ENCODE measurements around the gene TMPRSS15.
A peak's percentile ranks its signal among the peaks of the same experiment; 100 is the strongest.
"Not testable (repeated sequence)": the region's sequence is repeated elsewhere in the genome, so short reads cannot be mapped to it uniquely, and the experiment has no call there.

Gene TMPRSS15

GRCh38 chr21:18403735-18404450, at the start of gene TMPRSS15:
TMPRSS15 (minus strand) TSS chr21:18403785; CDS start chr21:18403622, 163 bp downstream.
- no peak for DNase-seq (ENCODE audit: low spot score)

GRCh38 chr21:18451670-18452069, 48.1 kb upstream of the TMPRSS15 start:
- DNase-seq (ENCODE audit: low spot score): peak; percentile 22

- no peak for DNase-seq (ENCODE audit: low spot score)
Observed at GRCh38 chr21:18449605-18450550, 46.3 kb upstream of the TMPRSS15 start.

- DNase-seq (ENCODE audit: low spot score): peak; percentile 80
Observed at GRCh38 chr21:18443701-18444100, 40.1 kb upstream of the TMPRSS15 start.

GRCh38 chr21:18443085-18443484, 39.5 kb upstream of the TMPRSS15 start:
- DNase-seq (ENCODE audit: low spot score): no peak

GRCh38 chr21:18430341-18430740, 26.8 kb upstream of the TMPRSS15 start:
- no peak for DNase-seq (ENCODE audit: low spot score)

GRCh38 chr21:18424276-18424675, 20.7 kb upstream of the TMPRSS15 start:
- DNase-seq (ENCODE audit: low spot score): no peak

- no peak for DNase-seq (ENCODE audit: low spot score)
Observed at GRCh38 chr21:18417141-18417790, 13.7 kb upstream of the TMPRSS15 start.

- DNase-seq (ENCODE audit: low spot score): no peak
Observed at GRCh38 chr21:18411565-18411964, 8.0 kb upstream of the TMPRSS15 start.

- DNase-seq (ENCODE audit: low spot score): no peak
Observed at GRCh38 chr21:18409579-18409978, 6.0 kb upstream of the TMPRSS15 start.

GRCh38 chr21:18398843-18399242, 4.7 kb downstream of the TMPRSS15 start:
- DNase-seq (ENCODE audit: low spot score): no peak

- peak; percentile 55 for DNase-seq (ENCODE audit: low spot score)
Observed at GRCh38 chr21:18387994-18388393, 15.6 kb downstream of the TMPRSS15 start.

GRCh38 chr21:18384771-18385170, 18.8 kb downstream of the TMPRSS15 start:
- DNase-seq (ENCODE audit: low spot score): peak; percentile 61

GRCh38 chr21:18382934-18383619, 20.5 kb downstream of the TMPRSS15 start:
- DNase-seq (ENCODE audit: low spot score): not testable (repeated sequence)

- peak; percentile 72 for DNase-seq (ENCODE audit: low spot score)
Observed at GRCh38 chr21:18382141-18382540, 21.4 kb downstream of the TMPRSS15 start.

- no peak for DNase-seq (ENCODE audit: low spot score)
Observed at GRCh38 chr21:18373606-18374005, 30.0 kb downstream of the TMPRSS15 start.

- peak; percentile 25 for DNase-seq (ENCODE audit: low spot score)
Observed at GRCh38 chr21:18370301-18370700, 33.3 kb downstream of the TMPRSS15 start.

- peak; percentile 84 for DNase-seq (ENCODE audit: low spot score)
Observed at GRCh38 chr21:18369115-18369514, 34.5 kb downstream of the TMPRSS15 start.

GRCh38 chr21:18368205-18368604, 35.4 kb downstream of the TMPRSS15 start:
- DNase-seq (ENCODE audit: low spot score): no peak

GRCh38 chr21:18356801-18357200, 46.8 kb downstream of the TMPRSS15 start:
- DNase-seq (ENCODE audit: low spot score): no peak

- DNase-seq (ENCODE audit: low spot score): no peak
Observed at GRCh38 chr21:18354947-18355346, 48.6 kb downstream of the TMPRSS15 start.

GRCh38 chr21:18350216-18350615, 53.4 kb downstream of the TMPRSS15 start:
- no peak for DNase-seq (ENCODE audit: low spot score)
